Measurements from ENCODE around the gene TMEM234. TPM values are rescaled to one million over a fixed set of nuclear protein-coding genes. Genes with fewer than 3 reads are reported as not detected.
"Not testable (repeated sequence)": the region's sequence is repeated elsewhere in the genome, so short reads cannot be mapped to it uniquely, and the experiment has no call there.

The TMEM234 gene
- total and polyA plus RNA-seq, 2 of the 13 experiments (the other 11 are each of a cell fraction or from before 2014, with no cell fraction given) = 6.1 to 9.0 TPM

DNA sequence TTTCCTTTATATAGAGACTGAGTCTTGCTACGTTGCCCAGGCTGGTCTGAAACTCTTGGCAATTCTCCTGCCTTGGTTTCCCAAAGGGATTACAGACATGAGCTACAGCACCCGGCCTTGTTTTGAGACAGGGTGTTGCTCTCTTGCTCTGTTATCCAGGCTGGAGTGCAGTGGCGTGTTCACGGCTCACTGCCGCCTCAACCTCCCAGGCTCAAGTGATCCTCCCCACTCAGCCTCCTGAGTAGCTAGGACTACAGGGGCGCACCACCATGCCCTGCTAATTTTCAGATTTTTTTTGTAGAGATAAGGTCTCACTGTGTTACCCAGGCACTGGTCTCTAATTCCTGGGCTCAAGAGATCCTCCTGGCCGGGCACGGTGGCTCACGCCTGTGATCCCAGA lies 43.7 kb upstream of the TMEM234 start (continued):
- TF ChIP-seq ZNF496 (CRISPR knock-in tag; IDR thresholded peaks at IDR 0.05; ENCODE audit: insufficient replicate concordance) = no peak
- TF ChIP-seq ZNF790 (CRISPR knock-in tag; IDR thresholded peaks at IDR 0.05; ENCODE audit: borderline replicate concordance) = no peak
- TF ChIP-seq RCOR2 (CRISPR knock-in tag; IDR thresholded peaks at IDR 0.05) = no peak
- no peak for TF ChIP-seq BORCS8-MEF2B (CRISPR knock-in tag; IDR thresholded peaks at IDR 0.05)
- no peak for TF ChIP-seq ZNF138 (CRISPR knock-in tag; IDR thresholded peaks at IDR 0.05; ENCODE audit: low read depth)
- TF ChIP-seq ZNF460 (CRISPR knock-in tag; IDR thresholded peaks at IDR 0.05; ENCODE audit: borderline replicate concordance) = peak; percentile 42; the same call in 1 of the 2 replicates
- no peak for TF ChIP-seq ZNF644 (CRISPR knock-in tag; IDR thresholded peaks at IDR 0.05; ENCODE audit: low read depth)
- TF ChIP-seq SRSF1 (optimal IDR thresholded peaks at IDR 0.05; ENCODE audit: low read depth, low read length) = no peak

DNA sequence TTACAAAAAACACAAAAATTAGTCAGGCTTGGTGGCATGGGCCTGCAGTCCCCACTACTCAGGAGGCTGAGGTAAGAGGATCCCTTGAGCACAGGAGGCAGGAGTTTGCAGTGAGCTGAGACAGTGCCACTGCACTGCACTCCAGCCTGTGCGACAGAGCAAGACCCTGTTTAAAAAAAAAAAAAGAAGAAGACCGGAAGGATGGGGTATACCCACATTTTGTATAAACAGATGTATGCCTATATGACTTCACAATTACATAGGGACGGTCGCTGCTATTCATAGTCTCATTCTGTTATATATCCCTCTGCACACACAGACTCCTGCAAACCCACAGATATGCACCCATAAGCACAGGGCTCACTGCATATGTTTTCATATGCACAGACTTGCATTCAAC lies 41.6 kb upstream of the TMEM234 start:
- intact Hi-C loops (cut with micrococcal nuclease; ENCODE audit: unreplicated experiment) = no loop called here
- H2AFZ ChIP-seq (ENCODE audit: low read length) = no peak overlapping the region
- peaks cover 42% of the 10 kb centered on the region for H3K4me1 ChIP-seq (ENCODE audit: insufficient read depth, low read length)
- H3K9ac ChIP-seq (ENCODE audit: insufficient read depth, low read depth, low read length) = no peak overlapping the region
- no peak overlapping the region for H3K27ac ChIP-seq (ENCODE audit: extremely low read length, insufficient read depth, low read length)
- H3K79me2 ChIP-seq (ENCODE audit: insufficient read depth, low read length) = no peaks in the 10 kb centered on the region
- POLR2A ChIA-PET = no interaction called here
- H3K9me3 ChIP-seq (ENCODE audit: low read length) = no peaks in the 10 kb centered on the region
- no peak overlapping the region for H3K4me3 ChIP-seq (replicated peaks in 1 of 3; ENCODE audit: insufficient read depth in 1 of 3, low read depth in 2 of 3, low read length in 3 of 3)
- in situ Hi-C loops (cut with HindIII; ENCODE audit: extremely low pct_ligation_motif_present, low pct_unique_long_range_greater_than_20kb) = no loop called here
- BruUV-seq (replicated peaks) = no TSS peak
- DNase-seq (ENCODE audit: low spot score) = no peak
- 0 out of 5 replicates have a peak, but pooled peaks cover 0 to 2% of the 10 kb centered on the region in 2 experiments for H3K27me3 ChIP-seq (ENCODE audit: control insufficient read depth in 1 of 2, insufficient read depth in 2 of 2, low read length in 2 of 2)
- H3K4me2 ChIP-seq (ENCODE audit: low read depth, low read length) = no peak overlapping the region
- CTCF ChIA-PET (ENCODE audit: low intra/inter-chr PET ratio, low total read pairs) = no interaction called here
- no peak for ATAC-seq
- no peak for TF ChIP-seq RFXANK (CRISPR knock-in tag; IDR thresholded peaks at IDR 0.05)
- TF ChIP-seq, protein P1, sequence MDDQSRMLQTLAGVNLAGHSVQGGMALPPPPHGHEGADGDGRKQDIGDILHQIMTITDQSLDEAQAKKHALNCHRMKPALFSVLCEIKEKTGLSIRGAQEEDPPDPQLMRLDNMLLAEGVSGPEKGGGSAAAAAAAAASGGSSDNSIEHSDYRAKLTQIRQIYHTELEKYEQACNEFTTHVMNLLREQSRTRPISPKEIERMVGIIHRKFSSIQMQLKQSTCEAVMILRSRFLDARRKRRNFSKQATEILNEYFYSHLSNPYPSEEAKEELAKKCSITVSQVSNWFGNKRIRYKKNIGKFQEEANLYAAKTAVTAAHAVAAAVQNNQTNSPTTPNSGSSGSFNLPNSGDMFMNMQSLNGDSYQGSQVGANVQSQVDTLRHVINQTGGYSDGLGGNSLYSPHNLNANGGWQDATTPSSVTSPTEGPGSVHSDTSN (CRISPR knock-in tag; IDR thresholded peaks at IDR 0.05; ENCODE audit: borderline replicate concordance) = no peak
- no peak for TF ChIP-seq JUND (CRISPR knock-in tag; IDR thresholded peaks at IDR 0.05)
- TF ChIP-seq ZNF337 (CRISPR knock-in tag; IDR thresholded peaks at IDR 0.05; ENCODE audit: borderline replicate concordance, low read depth) = no peak
- TF ChIP-seq FOXJ3 (CRISPR knock-in tag; IDR thresholded peaks at IDR 0.05; ENCODE audit: borderline replicate concordance) = no peak
- no peak for TF ChIP-seq ZNF234 (CRISPR knock-in tag; conservative IDR thresholded peaks at IDR 0.05)
- TF ChIP-seq MIER2 (CRISPR knock-in tag; IDR thresholded peaks at IDR 0.05) = no peak
- no peak for TF ChIP-seq CEBPG (CRISPR knock-in tag; IDR thresholded peaks at IDR 0.05)
- FAIRE-seq = no peak
- no peaks in the 10 kb centered on the region for H4K20me1 ChIP-seq (ENCODE audit: insufficient read depth, low read length)
- 42% methylated on average over 4 of the region's 4 CpGs for WGBS (ENCODE audit: low lambda C conversion rate)
- H3K36me3 ChIP-seq (replicated peaks in 1 of 2; ENCODE audit: control insufficient read depth in 1 of 2, insufficient read depth in 2 of 2, low read length in 2 of 2) = no peaks in the 10 kb centered on the region

GRCh38 chr1:32263236-32263593 lies 41.1 kb upstream of the TMEM234 start:
- H3K4me2 ChIP-seq (ENCODE audit: low read depth, low read length); H2AFZ ChIP-seq (ENCODE audit: low read length); CTCF ChIA-PET (ENCODE audit: low intra/inter-chr PET ratio, low total read pairs); BruUV-seq (replicated peaks); in situ Hi-C loops (cut with HindIII; ENCODE audit: extremely low pct_ligation_motif_present, low pct_unique_long_range_greater_than_20kb); H4K20me1 ChIP-seq (ENCODE audit: insufficient read depth, low read length); FAIRE-seq; H3K27ac ChIP-seq (ENCODE audit: extremely low read length, insufficient read depth, low read length); DNase-seq (ENCODE audit: low spot score); ATAC-seq; H3K79me2 ChIP-seq (ENCODE audit: insufficient read depth, low read length); intact Hi-C loops (cut with micrococcal nuclease; ENCODE audit: unreplicated experiment); H3K36me3 ChIP-seq (replicated peaks in 1 of 2; ENCODE audit: control insufficient read depth in 1 of 2, insufficient read depth in 2 of 2, low read length in 2 of 2); H3K4me3 ChIP-seq (replicated peaks in 1 of 3; ENCODE audit: insufficient read depth in 1 of 3, low read depth in 2 of 3, low read length in 3 of 3); H3K27me3 ChIP-seq (ENCODE audit: control insufficient read depth in 1 of 2, insufficient read depth in 2 of 2, low read length in 2 of 2); POLR2A ChIA-PET; H3K9me3 ChIP-seq (ENCODE audit: low read length); H3K9ac ChIP-seq (ENCODE audit: insufficient read depth, low read depth, low read length): not testable (repeated sequence)
- peaks cover 42% of the 10 kb centered on the region for H3K4me1 ChIP-seq (ENCODE audit: insufficient read depth, low read length)
- WGBS (ENCODE audit: low lambda C conversion rate) = 71% methylated on average over 4 of the region's 4 CpGs
